GM18870 (cell line): Measurements from ENCODE around the gene ARHGAP10.

Experiments
- ATAC-seq: cut with Tn5 transposase; IDR thresholded peaks from one replicate; pipeline ENCODE4 v1.9.1; 2021; ENCODE audit warnings: moderate library complexity; ENCODE audit not compliant: unreplicated experiment

Gene ARHGAP10

GRCh38 chr4:147731580-147732517 lies at the start of gene ARHGAP10:
ARHGAP10 (plus strand) TSS chr4:147732088; CDS start chr4:147732302, 214 bp downstream.
- peak; percentile 31 for ATAC-seq

GRCh38 chr4:147682755-147683154 lies 49.1 kb upstream of the ARHGAP10 start:
- ATAC-seq = no peak

- ATAC-seq = no peak
Measured at GRCh38 chr4:147683188-147683591, 48.7 kb upstream of the ARHGAP10 start.

- peak; percentile 97 for ATAC-seq
Measured at GRCh38 chr4:147683717-147684700, 47.9 kb upstream of the ARHGAP10 start, which contains the start of gene PRMT9. PRMT9 (minus strand) TSS chr4:147684163; CDS start chr4:147683987, 176 bp downstream.

- no peak for ATAC-seq
Measured at GRCh38 chr4:147689067-147689466, 42.8 kb upstream of the ARHGAP10 start.

GRCh38 chr4:147691820-147692219 lies 40.1 kb upstream of the ARHGAP10 start:
- ATAC-seq = no peak

- ATAC-seq = no peak
Measured at GRCh38 chr4:147693218-147693617, 38.7 kb upstream of the ARHGAP10 start.

- no peak for ATAC-seq
Measured at GRCh38 chr4:147696866-147697265, 35.0 kb upstream of the ARHGAP10 start.

- ATAC-seq = no peak
Measured at GRCh38 chr4:147704846-147705245, 27.0 kb upstream of the ARHGAP10 start.

- peak; percentile 49 for ATAC-seq
Measured at GRCh38 chr4:147707892-147708672, 23.8 kb upstream of the ARHGAP10 start.

- no peak for ATAC-seq
Measured at GRCh38 chr4:147709999-147710398, 21.9 kb upstream of the ARHGAP10 start.

- ATAC-seq = no peak
Measured at GRCh38 chr4:147714575-147715401, 17.1 kb upstream of the ARHGAP10 start.

- peak; percentile 85 for ATAC-seq
Measured at GRCh38 chr4:147717878-147718277, 14.0 kb upstream of the ARHGAP10 start.

- no peak for ATAC-seq
Measured at GRCh38 chr4:147723326-147723725, 8.6 kb upstream of the ARHGAP10 start.

- ATAC-seq = no peak
Measured at GRCh38 chr4:147724468-147725201, 7.3 kb upstream of the ARHGAP10 start.

- no peak for ATAC-seq
Measured at GRCh38 chr4:147725673-147726072, 6.2 kb upstream of the ARHGAP10 start.

GRCh38 chr4:147727476-147728028 lies 4.3 kb upstream of the ARHGAP10 start:
- ATAC-seq = no peak

GRCh38 chr4:147730333-147730732 lies 1.6 kb upstream of the ARHGAP10 start:
- no peak for ATAC-seq
